ENCODE data around the gene TMEM273.

Gene TMEM273

DNA sequence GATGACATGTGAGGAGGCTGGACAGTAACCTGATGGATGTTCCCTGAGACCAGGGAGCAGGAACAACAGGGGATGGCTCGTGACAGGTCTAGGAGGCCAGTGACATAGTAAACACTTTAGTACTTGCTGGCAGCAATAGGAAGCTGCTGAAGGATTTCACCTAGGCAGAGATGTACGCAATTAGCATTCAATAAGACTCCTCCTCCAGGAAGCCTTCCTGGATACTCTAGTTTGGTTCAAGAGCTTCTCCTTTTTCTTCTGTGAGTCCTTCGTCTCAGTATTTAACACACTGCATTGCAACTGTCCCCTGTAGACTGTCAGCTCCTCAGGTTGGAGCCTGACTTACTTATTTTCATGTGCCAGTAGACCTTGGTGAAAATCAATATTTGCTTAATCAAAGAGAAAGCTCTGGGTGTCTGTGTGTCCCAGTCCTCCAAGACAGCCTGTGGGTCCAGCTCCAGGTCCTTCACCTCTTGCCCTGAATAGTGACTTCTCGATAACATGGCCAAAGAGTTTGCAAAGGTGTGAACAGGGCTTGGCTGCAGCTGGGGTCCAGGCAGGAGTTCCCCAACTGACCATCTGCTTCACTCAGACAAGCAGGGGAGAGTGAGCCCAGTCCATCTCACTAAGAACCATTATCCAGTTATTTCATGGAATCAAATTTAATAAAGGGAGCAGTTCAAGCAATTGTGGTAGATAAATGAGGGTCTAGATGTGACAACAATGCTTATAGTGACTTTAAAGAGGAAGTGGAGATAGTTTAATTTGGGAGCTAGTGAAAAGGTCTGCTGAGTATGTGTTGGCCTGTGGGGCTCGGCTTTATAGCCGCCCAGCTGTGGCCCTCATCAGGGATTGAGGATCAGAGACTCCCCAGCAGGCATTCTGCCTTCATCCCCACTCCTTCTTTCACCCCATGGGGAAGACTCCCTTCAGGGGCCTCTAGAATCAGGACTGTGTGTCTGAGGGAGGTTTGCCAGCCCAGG is 9.4 kb downstream of the TMEM273 start:
- no peak for TF ChIP-seq TEAD4 (IDR thresholded peaks at IDR 0.05)
- no peak for TF ChIP-seq NFIC (IDR thresholded peaks at IDR 0.05)
- TF ChIP-seq, protein P1, sequence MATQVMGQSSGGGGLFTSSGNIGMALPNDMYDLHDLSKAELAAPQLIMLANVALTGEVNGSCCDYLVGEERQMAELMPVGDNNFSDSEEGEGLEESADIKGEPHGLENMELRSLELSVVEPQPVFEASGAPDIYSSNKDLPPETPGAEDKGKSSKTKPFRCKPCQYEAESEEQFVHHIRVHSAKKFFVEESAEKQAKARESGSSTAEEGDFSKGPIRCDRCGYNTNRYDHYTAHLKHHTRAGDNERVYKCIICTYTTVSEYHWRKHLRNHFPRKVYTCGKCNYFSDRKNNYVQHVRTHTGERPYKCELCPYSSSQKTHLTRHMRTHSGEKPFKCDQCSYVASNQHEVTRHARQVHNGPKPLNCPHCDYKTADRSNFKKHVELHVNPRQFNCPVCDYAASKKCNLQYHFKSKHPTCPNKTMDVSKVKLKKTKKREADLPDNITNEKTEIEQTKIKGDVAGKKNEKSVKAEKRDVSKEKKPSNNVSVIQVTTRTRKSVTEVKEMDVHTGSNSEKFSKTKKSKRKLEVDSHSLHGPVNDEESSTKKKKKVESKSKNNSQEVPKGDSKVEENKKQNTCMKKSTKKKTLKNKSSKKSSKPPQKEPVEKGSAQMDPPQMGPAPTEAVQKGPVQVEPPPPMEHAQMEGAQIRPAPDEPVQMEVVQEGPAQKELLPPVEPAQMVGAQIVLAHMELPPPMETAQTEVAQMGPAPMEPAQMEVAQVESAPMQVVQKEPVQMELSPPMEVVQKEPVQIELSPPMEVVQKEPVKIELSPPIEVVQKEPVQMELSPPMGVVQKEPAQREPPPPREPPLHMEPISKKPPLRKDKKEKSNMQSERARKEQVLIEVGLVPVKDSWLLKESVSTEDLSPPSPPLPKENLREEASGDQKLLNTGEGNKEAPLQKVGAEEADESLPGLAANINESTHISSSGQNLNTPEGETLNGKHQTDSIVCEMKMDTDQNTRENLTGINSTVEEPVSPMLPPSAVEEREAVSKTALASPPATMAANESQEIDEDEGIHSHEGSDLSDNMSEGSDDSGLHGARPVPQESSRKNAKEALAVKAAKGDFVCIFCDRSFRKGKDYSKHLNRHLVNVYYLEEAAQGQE (IDR thresholded peaks at IDR 0.05; ENCODE audit: low read depth): no peak
- TF ChIP-seq, protein P2, sequence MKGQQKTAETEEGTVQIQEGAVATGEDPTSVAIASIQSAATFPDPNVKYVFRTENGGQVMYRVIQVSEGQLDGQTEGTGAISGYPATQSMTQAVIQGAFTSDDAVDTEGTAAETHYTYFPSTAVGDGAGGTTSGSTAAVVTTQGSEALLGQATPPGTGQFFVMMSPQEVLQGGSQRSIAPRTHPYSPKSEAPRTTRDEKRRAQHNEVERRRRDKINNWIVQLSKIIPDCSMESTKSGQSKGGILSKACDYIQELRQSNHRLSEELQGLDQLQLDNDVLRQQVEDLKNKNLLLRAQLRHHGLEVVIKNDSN (IDR thresholded peaks at IDR 0.05): no peak
- TF ChIP-seq ZBTB7A (IDR thresholded peaks at IDR 0.05; ENCODE audit: low read depth): no peak
- no peak for TF ChIP-seq EP300 (IDR thresholded peaks at IDR 0.05; ENCODE audit: borderline replicate concordance)
- TF ChIP-seq TAF1 (IDR thresholded peaks at IDR 0.05; ENCODE audit: low read depth): no peak
- no peak for TF ChIP-seq RAD21 (IDR thresholded peaks at IDR 0.05; ENCODE audit: low read depth)
- TF ChIP-seq YY1 (IDR thresholded peaks at IDR 0.05; ENCODE audit: low read depth): no peak
- no peak for TF ChIP-seq EGR1 (IDR thresholded peaks at IDR 0.05)
- TF ChIP-seq, protein P3, sequence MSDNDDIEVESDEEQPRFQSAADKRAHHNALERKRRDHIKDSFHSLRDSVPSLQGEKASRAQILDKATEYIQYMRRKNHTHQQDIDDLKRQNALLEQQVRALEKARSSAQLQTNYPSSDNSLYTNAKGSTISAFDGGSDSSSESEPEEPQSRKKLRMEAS (IDR thresholded peaks at IDR 0.05): no peak
- no peak for TF ChIP-seq CEBPB (IDR thresholded peaks at IDR 0.05)
- TF ChIP-seq TCF12 (IDR thresholded peaks at IDR 0.05; ENCODE audit: low read depth): no peak
- no peak for TF ChIP-seq FOXM1 (IDR thresholded peaks at IDR 0.05; ENCODE audit: borderline replicate concordance, low read depth)
- TF ChIP-seq CREB1 (IDR thresholded peaks at IDR 0.05; ENCODE audit: low read depth): no peak

DNA sequence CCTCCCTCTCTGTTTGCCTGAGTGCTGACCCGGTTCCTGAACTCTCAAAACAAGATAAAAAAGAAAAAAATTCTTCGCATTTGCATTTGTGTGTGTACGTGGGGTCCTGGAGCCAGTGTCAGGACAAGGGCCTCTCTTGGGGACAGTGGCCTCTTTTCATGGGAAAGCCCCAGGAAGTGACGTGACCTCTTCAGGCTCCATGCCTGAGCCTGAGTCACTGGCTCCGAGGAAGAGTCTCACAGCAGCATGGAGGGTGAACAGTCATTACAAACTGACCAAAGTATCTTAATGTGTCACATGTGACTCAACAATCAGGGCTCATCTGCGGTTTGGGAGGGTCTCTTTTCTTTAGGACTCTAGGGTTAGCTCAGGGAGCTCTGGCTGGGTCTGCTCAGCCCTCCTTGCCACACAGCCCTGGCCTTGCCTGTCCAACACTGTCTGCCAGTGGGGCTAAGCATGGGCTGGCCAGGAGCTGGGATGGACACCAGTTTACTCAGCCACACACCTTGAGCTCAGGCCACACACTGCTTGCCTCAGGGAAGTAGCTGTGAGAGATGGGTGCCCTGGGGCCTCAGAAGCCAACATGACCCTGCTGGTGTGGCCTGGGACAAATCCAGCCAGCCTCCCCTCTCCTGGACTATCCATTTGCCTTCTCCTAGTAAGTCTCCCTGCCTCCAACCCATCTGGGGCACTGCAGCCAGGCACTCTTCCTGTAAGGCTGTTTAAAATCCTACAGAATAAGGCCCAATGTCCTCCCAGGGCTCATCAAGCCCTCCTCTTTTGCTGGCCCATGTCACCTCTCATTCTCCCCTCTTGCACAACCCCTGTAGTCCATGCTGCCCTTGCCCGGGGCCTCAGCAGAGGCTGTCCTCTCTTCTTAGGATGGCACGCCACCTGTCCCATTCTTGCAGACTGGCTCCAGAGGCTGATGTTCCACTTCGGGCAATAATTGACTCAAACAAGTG is 10.5 kb downstream of the TMEM273 start:
- TF ChIP-seq CEBPB (IDR thresholded peaks at IDR 0.05): no peak
- TF ChIP-seq RAD21 (IDR thresholded peaks at IDR 0.05; ENCODE audit: low read depth): no peak
- TF ChIP-seq ZBTB7A (IDR thresholded peaks at IDR 0.05; ENCODE audit: low read depth): no peak
- TF ChIP-seq, protein P1 (IDR thresholded peaks at IDR 0.05; ENCODE audit: low read depth): no peak
- TF ChIP-seq TCF12 (IDR thresholded peaks at IDR 0.05; ENCODE audit: low read depth): no peak
- TF ChIP-seq, protein P3 (IDR thresholded peaks at IDR 0.05): no peak
- TF ChIP-seq FOXM1 (IDR thresholded peaks at IDR 0.05; ENCODE audit: borderline replicate concordance, low read depth): no peak
- no peak for TF ChIP-seq EGR1 (IDR thresholded peaks at IDR 0.05)
- no peak for TF ChIP-seq NFIC (IDR thresholded peaks at IDR 0.05)
- TF ChIP-seq YY1 (IDR thresholded peaks at IDR 0.05; ENCODE audit: low read depth): no peak
- TF ChIP-seq TEAD4 (IDR thresholded peaks at IDR 0.05): no peak
- TF ChIP-seq, protein P2 (IDR thresholded peaks at IDR 0.05): no peak
- no peak for TF ChIP-seq TAF1 (IDR thresholded peaks at IDR 0.05; ENCODE audit: low read depth)
- no peak for TF ChIP-seq CREB1 (IDR thresholded peaks at IDR 0.05; ENCODE audit: low read depth)
- TF ChIP-seq EP300 (IDR thresholded peaks at IDR 0.05; ENCODE audit: borderline replicate concordance): no peak

DNA sequence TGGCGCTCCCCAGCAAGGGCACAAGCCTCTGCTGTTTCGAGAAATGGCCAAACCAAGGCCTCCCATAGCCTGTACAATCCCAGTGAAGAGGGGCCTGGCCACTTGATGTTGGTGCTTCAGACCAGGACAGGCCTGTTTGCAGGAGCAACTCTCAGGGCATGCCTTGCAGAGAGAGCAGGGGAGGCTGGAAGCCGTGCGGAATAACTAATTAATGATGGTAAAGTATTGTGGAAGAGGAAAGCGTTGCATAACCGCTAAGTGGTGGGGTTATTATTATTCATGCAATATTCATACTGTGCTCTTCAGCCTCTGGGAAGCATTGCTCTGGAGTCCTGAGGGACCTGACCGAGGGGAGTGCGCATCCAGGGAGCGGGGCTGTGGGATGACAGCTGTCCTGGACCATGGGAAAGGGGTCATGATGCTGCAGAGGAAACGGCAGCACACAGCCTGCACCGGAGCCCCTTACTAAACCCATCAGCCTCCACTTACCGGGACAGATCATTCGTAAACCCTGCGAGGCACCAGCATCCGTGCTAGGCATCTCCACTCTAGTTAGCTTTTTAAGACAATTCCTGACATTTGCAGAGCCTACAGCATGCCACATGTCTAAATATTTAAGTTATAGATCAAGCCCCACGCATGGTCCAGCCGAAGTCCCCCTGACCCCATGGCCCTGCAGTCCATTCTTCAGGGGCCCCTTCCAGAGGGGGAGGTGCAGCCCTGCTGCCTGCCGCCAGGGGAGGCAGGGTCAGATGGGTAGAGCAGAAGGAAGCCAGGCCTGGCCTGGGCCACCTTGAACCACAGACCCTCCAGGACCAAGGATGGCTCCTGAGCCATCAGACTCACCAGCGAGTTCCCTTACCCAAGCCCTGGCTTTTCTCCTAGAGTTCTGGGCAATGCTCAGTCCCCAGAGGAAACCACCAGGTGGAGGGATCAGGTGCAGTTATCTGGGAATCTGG is 11.6 kb downstream of the TMEM273 start:
- TF ChIP-seq NFIC (IDR thresholded peaks at IDR 0.05) (no peak), ZBTB7A (IDR thresholded peaks at IDR 0.05; ENCODE audit: low read depth) (no peak), TCF12 (IDR thresholded peaks at IDR 0.05; ENCODE audit: low read depth) (no peak), EP300 (IDR thresholded peaks at IDR 0.05; ENCODE audit: borderline replicate concordance) (no peak), YY1 (IDR thresholded peaks at IDR 0.05; ENCODE audit: low read depth) (no peak), EGR1 (IDR thresholded peaks at IDR 0.05) (no peak)
- TF ChIP-seq, protein P2 (IDR thresholded peaks at IDR 0.05): no peak
